SH-SY5Y (cell line): ENCODE results near the gene CLIC1.

ENCODE experiments used
- GATA2 ChIP-seq: IDR thresholded peaks from 2 replicates; pipeline ENCODE4 v1.6.1; 2011; ENCODE audit warnings: mild to moderate bottlenecking, low read depth, low read length
- GATA3 ChIP-seq: IDR thresholded peaks from 2 replicates; pipeline ENCODE4 v1.6.1; 2011; ENCODE audit warnings: low read depth, mild to moderate bottlenecking, low read length, moderate library complexity

CLIC1 gene

DNA sequence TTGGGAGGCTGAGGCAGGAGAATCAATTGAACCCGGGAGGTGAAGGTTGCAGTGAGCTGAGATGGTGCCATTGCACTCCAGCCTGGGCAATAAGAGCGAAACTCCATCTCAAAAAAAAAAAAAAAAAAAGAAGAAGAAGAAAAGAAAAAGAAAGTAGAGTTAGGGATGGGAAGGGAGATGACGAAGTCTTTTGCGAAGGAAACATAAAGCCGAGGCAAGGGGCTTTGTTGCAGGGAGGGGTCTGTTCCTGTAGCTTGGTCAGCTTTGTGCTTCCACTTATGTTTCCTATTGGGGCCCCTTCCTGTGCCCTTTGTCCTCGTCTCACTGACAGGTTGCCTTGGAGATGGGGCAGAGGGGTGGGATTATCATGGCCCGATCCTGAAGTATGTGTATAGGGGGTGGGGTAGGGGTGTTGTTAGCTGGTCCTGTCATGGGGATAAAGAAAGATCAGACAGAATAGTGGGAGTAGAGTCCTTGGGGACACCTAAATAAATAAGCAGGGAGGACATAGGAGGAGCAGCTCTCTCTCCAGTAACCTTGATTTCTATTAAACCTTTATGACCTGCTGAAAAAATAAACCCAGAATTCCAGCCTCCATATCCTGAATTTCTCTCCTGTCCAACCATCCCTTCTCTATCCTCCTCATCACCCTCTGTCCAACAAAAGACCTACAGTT lies 1.1 kb upstream of the CLIC1 start:
- TF ChIP-seq GATA3 (no peak), GATA2 (no peak)

DNA sequence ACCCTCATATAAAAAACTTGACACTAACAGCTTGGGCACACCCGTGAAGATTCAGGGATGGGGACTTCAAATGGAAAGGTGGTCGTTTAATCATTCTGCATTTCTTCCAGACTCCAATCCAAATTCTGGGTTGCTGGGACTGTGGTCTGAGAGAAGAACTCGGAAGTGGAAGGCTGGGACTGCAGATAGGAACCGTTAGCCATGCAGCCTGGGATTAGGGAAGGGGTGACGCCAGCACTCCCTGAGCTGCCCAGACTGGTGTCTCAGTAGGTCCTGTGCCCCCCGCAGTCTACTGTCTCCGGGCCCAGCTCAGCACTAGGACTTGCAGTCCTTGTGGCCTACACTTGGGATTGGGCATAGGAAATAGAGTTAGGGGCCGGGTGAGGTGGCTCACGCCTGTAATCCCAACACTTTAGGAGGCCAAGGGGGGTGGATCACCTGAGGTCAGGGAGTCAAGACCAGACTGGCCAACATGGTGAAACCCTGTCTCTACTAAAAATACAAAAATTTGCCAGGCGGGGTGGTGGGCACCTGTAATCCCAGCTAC lies 511 bp upstream of the CLIC1 start:
- TF ChIP-seq GATA2 = no peak
- no peak for TF ChIP-seq GATA3

DNA sequence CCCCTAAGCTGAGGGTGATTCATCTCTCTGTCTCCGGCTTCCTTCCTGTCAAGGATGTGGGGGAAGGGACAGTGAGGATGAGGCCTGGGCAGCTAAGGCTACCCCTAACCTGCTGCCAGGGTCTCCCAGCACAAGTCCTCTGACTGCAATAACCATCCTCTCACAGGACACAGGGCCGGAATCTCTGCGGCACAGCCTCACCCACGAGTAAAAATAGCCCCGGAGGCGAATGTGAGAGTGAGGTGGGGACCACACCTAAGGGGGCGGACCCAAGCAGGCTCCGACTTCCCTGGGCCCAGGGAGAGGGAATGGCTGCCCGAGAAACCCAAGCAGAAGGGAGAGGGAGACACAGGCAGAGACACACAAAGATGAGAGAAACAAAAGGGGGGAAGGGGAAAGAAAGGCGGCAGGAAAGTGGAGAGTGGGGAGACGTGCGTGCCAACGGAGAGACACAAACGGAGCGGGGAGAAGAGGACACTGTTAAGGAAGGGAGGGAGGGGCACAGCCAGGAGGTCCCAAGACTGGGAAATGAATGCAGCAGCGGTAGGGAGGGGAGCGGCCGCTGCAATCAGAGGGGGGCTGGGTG lies 1.4 kb downstream of the CLIC1 start:
- TF ChIP-seq GATA2 (no peak), GATA3 (no peak)

DNA sequence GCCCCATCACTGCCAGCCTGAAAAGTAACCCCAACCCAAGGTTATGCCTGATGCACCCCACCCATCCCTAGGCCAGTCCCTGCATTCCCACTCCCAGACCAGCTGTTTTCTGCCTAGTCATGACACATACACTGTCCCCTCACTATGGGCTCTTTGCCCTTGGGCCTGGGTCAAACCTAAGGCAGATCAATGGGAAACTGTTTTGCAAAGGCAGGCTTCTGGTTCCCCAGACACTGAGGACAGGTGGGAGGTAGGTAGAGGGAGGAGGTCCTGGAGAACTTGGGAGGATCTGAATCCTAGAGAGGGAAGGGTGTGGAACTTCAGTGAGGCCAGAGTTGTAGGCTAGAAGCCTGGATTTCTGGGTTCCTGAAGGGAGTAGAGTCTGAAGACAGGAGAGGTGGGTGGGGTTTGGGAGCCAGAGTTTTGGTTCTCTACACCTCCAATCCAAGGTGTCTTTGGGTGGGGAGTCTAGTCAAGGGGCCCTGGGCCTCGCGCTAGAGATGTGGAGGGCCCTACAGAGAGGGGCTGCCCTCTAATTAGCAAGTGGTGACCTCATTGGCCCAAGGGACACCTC lies 2.0 kb downstream of the CLIC1 start:
- no peak for TF ChIP-seq GATA3
- TF ChIP-seq GATA2 = no peak

DNA sequence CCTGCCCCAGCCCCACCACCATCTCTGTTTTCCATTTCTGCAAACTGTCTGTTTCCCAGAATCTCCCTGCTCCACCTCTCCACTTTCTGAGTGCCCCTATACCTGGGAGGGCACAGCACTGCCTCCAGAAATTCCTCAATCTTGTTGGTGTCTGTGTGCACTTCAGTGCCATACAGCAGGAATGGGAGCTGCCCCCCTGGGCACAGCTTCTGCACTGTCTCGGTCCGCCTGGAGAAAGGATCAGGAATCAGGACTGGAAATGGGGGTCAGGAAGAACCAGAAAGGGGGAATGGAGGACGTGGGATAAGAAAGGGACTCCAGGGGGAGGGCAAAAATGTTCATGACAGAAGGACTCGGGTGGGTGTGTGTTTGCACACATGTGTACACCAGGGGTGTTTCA lies 2.6 kb downstream of the CLIC1 start:
- TF ChIP-seq GATA3 (no peak), GATA2 (no peak)

DNA sequence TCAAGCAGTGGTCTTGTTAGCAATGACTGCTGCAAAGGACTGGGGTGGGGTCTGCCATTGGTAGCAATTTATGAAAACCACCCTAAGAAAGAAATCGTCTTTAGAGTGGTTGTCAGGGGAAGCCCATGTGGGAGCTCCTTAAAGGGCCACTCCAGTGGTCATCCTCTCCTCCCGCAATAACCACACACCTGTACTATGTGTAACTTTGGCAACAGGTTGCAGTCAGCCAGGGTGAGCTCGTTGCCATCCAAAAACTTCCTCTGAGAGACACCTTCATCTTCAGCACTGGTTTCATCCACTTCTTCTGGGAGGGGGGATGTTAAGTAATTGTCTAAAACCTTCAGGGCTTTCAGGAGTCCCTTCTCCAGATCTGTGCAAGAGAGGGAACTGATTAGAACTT lies 4.3 kb downstream of the CLIC1 start:
- TF ChIP-seq GATA3 (no peak), GATA2 (no peak)

DNA sequence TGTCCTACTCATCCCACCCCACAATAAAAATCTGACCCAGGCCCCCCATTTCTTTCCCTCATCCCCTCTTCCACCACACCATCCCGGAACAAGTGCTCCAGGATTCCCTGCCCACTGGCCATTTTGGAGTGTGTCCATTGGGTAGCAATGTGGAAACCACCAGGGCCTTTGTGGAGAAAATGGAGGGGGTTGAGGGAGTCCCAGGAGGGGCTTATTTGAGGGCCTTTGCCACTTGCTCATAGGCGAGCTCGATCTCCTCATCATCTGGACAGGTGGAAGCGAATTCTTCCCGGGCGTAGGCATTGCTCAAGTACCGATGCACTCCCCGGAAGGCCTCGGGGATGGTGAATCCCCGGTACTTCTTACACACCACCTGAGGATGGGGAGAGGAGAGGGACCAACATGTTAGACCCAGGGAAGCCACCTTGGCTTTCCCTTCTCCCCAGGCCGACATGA lies 5.7 kb downstream of the CLIC1 start:
- no peak for TF ChIP-seq GATA2
- TF ChIP-seq GATA3 = no peak

DNA sequence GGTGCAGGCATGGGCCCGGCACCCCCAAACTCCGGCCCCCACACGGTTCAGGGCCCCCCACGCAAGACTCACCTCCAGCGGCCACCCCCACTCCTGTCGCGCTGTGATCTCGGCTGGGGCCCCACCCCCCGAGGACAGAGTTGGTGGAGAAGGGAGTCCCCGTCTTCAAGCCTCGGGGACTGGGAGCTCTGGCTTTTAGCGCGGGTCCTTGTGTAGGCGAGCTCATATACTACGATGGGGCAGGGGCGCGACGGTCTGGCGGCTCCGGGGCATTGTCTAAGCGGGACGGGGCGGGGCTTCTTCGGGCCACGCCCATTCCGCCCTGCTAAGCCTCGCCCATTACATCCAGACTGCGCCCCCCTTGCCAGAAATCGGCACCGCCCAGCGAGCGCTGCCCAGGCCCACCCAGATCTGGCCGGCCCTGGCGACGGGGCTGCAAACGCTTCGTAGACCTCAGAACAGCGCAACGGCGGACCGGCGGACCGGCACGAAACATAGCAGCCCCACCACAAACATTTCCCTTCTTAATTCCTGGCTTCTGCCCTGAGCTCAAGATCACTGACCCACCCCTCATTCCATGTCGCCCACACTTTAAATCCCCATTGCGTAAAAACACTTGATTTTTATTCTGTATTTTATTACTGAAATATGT lies 6.2 kb downstream of the CLIC1 start:
- TF ChIP-seq GATA2 = no peak
- TF ChIP-seq GATA3 = no peak

DNA sequence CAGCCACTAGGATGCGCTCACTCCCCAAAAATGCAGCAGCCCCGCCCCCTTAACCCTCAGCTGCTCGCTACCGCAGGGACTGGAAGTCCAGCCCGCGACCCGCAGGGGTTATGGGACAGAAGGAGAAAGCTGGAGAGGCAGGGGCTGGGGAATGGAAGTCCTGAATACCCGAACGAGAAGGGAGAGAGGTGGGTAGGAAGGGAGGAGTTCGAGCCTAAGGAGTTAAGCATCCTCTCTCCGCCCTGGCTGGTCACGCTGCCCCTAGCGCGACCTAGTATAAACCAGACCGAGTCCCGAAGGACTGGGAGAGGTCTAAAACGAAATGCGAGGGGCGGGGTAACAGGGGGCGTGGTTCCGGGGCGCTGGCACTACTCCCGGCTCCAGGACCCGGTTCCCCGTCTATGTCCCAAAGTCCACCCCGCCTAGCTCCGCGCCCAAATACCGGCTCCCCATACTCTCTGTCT lies 6.8 kb downstream of the CLIC1 start:
- TF ChIP-seq GATA2 (no peak), GATA3 (no peak)

DNA sequence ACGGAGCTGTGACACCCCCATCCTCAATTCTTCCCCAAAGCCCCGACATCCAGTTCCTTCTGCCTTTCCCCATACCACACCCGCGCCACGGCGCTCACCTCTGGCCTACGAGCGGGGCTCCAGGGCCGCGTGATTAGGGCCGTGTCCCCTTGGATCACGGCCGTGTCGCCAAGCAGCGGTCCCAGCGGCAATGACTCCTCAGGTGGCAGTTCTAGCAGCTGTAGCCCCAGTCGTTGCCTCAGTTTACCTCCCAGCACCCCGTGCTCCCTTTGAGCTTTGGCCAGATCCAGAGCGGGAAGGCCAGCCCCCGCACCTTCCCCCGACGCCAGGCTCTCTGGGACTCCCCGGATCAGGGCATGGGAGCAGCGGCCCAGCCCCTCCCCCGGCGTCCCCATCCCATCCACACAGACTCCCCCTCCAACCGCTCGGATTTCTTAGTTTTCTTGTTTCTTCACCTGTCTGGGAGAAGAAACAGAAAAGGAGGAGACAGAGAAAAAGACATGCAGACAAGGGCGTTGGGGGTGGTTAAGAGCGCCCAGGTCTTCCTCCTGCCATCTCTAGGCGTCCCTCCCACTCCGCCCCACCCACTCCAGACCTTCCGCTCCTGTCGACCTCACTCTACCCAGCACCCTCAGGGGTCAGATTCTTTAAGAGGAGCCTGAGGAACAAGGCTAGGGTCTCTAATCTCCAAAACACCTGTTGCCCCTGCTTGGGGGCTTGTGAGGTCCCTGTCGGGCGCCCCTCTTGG lies 7.4 kb downstream of the CLIC1 start, which contains the start of gene DDAH2:
TSS of gene DDAH2 (minus strand) at position 533 of the 748 bp plus-strand sequence. CDS start at position 395, 138 bp downstream.
- TF ChIP-seq GATA2 (no peak), GATA3 (no peak)

DNA sequence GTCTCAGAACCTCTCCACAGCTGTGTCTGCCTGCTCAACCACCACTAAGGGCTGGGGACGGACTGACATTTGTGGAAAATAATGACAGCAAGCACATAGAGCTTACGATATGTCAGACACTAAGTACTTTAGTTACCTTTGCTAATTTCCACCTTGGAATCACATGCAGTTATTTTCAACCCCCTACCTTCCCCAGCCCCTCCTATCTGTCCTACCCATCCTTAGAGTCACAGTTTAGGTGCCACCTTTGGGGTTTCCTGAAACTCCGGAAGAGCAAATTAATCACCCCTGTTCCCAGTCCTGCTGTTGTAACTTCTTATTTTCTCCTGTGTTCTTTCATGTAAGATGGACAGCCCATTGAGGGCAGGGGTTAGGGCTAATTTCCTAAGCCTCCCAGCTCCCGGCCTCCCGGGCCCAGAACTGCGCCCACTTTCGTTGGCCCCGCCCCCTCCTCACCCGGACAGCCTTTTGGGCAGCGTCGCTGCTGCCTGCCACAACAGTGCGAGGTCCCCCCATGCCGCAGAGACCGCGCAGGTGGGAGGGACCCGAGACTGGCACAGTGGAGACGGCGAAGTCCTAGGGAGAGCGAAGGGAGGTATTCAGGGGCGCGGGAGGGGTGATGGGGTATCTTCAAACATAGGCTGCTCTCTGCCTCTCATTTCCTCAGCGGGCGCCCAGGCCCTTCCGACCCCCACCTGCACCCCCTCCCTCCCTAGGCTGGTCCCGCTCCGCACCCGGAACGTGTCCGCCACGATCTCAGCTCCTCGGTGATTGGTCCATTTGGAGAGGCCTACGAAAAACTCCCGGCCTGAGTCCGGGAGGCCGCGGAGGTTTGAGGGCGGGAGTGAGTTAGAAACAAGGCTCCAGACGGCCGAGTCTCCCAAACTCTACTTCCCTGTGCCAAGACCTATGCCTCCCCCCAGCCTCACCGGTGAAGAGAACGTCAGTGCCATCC lies 8.3 kb downstream of the CLIC1 start:
- TF ChIP-seq GATA2 = no peak
- no peak for TF ChIP-seq GATA3

DNA sequence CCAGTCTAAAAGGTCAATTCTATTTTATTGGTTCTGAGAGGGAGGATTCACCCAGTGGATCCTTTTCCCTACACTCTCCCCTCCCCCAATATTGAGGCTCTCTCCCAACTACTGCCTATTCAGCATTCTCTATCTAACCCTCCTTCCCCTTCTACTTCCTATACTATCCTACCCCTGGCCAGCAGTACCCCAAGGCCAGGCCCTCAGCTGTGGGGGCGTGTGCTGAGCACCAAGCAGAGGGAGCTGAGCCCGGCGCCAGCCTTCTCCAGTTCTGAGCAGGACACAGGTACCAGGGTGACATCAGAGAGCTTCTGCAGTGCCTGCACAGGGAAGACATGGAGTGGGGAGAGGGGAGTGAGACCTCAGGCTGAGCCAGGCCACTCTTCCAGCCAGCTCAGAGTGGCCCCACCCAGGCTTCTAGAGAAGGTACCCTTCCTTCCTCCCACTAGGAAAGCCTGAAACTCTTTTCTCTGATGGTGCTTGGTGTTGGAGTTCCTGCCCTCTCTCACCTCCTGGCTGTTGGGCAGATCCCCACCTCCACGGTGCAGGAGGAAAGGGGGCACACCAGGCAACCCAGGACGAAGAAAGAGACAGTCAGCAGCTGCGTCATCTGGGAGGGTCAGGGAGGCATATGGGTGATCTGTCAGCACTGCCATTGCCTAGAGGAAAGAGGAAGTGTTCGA lies 9.2 kb downstream of the CLIC1 start:
- TF ChIP-seq GATA3 (no peak), GATA2 (no peak)
